HG02981 (cell line): ENCODE results near the gene GABRG3.
"Not testable (repeated sequence)": the region's sequence is repeated elsewhere in the genome, so short reads cannot be mapped to it uniquely, and the experiment has no call there.

Experiments used
- ATAC-seq: cut with Tn5 transposase; IDR thresholded peaks from one replicate; pipeline ENCODE4 v1.9.1; 2021; ENCODE audit warnings: mild to moderate bottlenecking, moderate library complexity; ENCODE audit not compliant: unreplicated experiment

The GABRG3 gene

GRCh38 chr15:27172821-27173220 is 201.8 kb downstream of the GABRG3 start:
- no peak for ATAC-seq

GRCh38 chr15:27175472-27176153 is 204.6 kb downstream of the GABRG3 start:
- no peak for ATAC-seq

GRCh38 chr15:27176785-27177406 is 205.9 kb downstream of the GABRG3 start:
- ATAC-seq = no peak

- ATAC-seq = no peak
Measured at GRCh38 chr15:27179789-27180188, 208.8 kb downstream of the GABRG3 start.

- no peak for ATAC-seq
Measured at GRCh38 chr15:27182561-27183110, 211.7 kb downstream of the GABRG3 start.

GRCh38 chr15:27183201-27183600 is 212.2 kb downstream of the GABRG3 start:
- ATAC-seq = no peak

GRCh38 chr15:27191515-27191914 is 220.5 kb downstream of the GABRG3 start:
- ATAC-seq = not testable (repeated sequence)

- ATAC-seq = no peak
Measured at GRCh38 chr15:27196691-27197090, 225.7 kb downstream of the GABRG3 start.

- no peak for ATAC-seq
Measured at GRCh38 chr15:27201425-27201824, 230.4 kb downstream of the GABRG3 start.

- ATAC-seq = no peak
Measured at GRCh38 chr15:27210176-27210575, 239.2 kb downstream of the GABRG3 start.

- ATAC-seq = no peak
Measured at GRCh38 chr15:27214032-27214431, 243.1 kb downstream of the GABRG3 start.

GRCh38 chr15:27214961-27215360 is 244.0 kb downstream of the GABRG3 start:
- ATAC-seq = no peak

GRCh38 chr15:27218426-27218825 is 247.4 kb downstream of the GABRG3 start:
- ATAC-seq = no peak

GRCh38 chr15:27219636-27220035 is 248.7 kb downstream of the GABRG3 start:
- ATAC-seq = no peak

- no peak for ATAC-seq
Measured at GRCh38 chr15:27220199-27220598, 249.2 kb downstream of the GABRG3 start.

- ATAC-seq = no peak
Measured at GRCh38 chr15:27222479-27222878, 251.5 kb downstream of the GABRG3 start.

GRCh38 chr15:27223179-27223578 is 252.2 kb downstream of the GABRG3 start:
- ATAC-seq = no peak

GRCh38 chr15:27231811-27232210 is 260.8 kb downstream of the GABRG3 start:
- no peak for ATAC-seq

GRCh38 chr15:27232876-27233275 is 261.9 kb downstream of the GABRG3 start:
- no peak for ATAC-seq

GRCh38 chr15:27234593-27234992 is 263.6 kb downstream of the GABRG3 start:
- ATAC-seq = no peak

GRCh38 chr15:27235161-27235560 is 264.2 kb downstream of the GABRG3 start:
- no peak for ATAC-seq

GRCh38 chr15:27235681-27236080 is 264.7 kb downstream of the GABRG3 start:
- ATAC-seq = no peak
